Measurements from ENCODE around the gene ZFR.
A peak's percentile ranks its signal among the peaks of the same experiment; 100 is the strongest.
"Not testable (repeated sequence)": the region's sequence is repeated elsewhere in the genome, so short reads cannot be mapped to it uniquely, and the experiment has no call there.

ZFR gene

GRCh38 chr5:32406650-32407049 lies 37.9 kb downstream of the ZFR start:
- no peak for DNase-seq (ENCODE audit: low spot score)

DNA sequence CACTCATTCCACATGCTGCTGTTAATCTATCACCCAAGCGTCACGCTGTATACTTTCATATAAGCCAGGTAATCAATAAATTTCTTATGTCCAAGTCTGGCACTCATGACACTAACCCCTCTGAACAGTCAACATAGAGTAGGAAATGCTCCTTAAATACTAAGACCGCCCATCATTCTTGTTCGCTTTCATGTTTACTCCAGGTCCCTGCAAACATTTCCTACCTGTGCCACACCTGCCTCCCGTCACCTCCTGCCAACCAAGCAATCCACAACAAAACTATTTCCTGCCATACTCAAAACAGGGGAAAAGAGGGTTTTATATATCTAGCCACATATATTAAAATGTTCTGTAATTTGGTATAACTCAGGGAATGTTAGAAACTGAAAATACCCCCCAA lies 39.0 kb downstream of the ZFR start:
- DNase-seq (ENCODE audit: low spot score) = no peak

DNA sequence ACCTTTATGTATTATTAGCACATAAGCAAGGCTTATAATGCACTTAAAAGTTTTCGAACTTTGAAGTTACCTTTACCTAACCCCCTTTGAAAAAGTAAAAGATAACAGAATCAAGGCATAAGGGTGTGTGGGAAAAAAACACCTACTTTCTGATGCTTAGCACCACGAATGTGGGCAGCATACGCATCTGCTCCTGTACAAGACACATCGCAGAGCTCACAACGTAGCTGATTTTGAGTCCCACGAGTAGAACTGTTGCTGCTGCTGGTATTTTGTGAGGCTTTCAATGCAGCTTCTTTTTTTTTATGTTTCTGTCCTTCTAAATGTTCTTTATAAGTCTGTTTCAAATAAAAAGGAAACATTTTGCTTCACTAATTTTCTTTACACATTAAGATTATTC lies 40.8 kb downstream of the ZFR start:
- no peak for DNase-seq (ENCODE audit: low spot score)

- no peak for DNase-seq (ENCODE audit: low spot score)
Measured at GRCh38 chr5:32400401-32400800, 44.1 kb downstream of the ZFR start.

DNA sequence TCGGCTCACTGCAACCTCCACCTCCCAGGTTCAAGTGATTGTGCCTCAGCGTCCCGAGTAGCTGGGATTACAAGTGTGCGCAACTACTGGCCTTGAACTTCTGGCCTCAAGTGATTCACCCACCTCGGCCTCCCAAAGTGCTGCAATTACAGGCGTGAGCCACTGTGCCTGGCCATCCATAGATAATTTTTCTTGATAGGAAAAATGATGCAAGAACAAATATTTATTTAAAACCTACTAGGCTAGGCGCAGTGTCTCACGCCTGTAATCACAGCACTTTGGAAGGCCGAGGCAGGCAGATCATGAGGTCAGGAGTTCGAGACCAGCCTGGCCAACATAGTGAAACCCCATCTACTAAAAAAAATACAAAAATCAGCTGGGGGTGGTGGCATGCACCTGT lies 45.8 kb downstream of the ZFR start:
- DNase-seq (ENCODE audit: low spot score) = not testable (repeated sequence)

GRCh38 chr5:32394981-32395380 lies 49.6 kb downstream of the ZFR start:
- DNase-seq (ENCODE audit: low spot score) = no peak

DNA sequence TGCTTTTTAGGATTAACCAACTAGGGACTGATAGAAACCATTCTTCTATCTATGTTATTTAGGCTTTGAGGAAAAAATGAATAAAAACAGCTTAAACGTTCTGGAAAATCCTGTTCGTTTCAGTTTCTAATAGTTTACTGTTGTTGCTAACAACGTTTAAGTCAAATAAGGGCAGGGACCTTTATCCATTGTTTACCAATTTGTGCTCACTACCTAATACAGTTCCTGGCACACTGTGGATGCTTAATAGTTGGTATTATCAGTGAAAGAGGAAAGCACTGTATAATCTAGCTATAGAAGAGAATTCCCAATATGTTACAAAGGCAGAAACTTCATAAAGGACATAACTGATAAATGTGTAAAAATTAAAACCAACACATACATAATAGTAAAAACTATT lies 52.5 kb downstream of the ZFR start:
- no peak for DNase-seq (ENCODE audit: low spot score)

GRCh38 chr5:32390819-32391591 lies 53.5 kb downstream of the ZFR start:
- peak; percentile 14 for DNase-seq (ENCODE audit: low spot score)

DNA sequence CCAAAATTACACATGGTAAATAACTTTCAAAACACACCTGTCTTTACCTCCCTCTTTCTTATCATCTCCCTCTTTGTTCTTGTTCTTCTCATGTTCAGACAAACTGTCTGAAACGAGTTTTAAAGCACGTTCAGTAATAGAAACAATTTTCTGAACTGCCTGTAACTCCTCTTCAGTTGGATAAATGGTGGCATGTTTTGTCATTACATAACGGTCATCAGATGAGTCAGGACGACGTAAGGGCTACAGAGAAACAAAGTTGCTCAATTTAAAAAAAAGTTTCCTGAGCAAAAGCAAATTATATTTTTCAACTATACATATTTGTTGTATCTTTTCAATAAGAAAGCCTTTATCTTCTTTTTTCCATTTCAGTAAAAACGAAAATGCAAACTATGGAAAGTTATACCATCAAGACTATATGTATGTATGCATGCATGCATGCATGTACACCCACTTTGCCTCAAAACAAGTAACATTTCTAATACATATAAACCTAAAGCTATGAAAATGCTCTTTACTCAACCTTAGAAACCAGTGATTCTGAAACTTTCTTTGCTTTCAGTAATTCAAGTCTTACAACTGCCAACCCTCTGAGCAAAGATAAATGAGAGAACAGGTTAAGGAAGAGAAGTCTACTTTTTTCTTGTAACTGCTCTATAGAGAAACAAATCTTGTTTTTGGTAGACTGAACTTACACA lies 56.0 kb downstream of the ZFR start:
- no peak for DNase-seq (ENCODE audit: low spot score)

DNA sequence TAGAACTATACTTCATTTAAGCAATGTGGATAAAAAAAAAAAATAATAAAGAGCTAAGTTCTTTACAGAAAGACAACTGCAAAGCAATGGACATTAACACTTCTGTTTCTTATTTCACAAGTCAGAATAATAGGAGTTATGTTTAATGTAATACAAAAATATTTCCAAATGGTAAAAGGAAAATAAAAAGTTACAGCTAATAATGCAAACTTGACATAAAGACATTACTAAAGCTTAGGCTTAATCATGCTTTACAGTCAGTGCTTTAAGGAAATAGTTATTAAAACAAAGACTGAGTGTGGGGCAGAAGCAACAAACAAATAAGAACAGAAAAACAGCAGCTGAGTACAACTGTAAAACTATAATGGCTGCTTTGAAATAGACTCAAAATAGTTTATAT lies 56.7 kb downstream of the ZFR start:
- no peak for DNase-seq (ENCODE audit: low spot score)

GRCh38 chr5:32387211-32387610 lies 57.3 kb downstream of the ZFR start:
- no peak for DNase-seq (ENCODE audit: low spot score)

- DNase-seq (ENCODE audit: low spot score) = no peak
Measured at GRCh38 chr5:32384621-32385020, 59.9 kb downstream of the ZFR start.

- no peak for DNase-seq (ENCODE audit: low spot score)
Measured at GRCh38 chr5:32383586-32383985, 61.0 kb downstream of the ZFR start.

DNA sequence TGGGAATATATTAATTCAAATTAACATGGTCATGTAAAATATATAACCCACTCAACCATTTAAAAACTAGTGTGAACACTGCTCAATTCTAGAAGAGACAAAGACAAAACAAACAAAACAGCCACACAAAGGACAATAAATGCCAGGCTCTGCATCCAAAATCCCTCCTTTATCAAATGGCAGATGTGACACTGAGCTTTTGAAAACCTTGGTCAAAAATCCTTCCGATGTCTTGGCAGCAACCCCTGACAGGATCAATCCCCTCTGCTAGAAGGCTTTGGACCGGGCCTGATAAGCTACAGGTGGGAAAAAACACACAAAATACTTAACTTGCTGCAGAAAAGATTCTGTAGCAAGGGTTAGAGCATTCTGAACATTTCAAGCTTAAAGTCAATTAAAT lies 61.5 kb downstream of the ZFR start:
- DNase-seq (ENCODE audit: low spot score) = no peak

- DNase-seq (ENCODE audit: low spot score) = no peak
Measured at GRCh38 chr5:32379421-32379820, 65.1 kb downstream of the ZFR start.

DNA sequence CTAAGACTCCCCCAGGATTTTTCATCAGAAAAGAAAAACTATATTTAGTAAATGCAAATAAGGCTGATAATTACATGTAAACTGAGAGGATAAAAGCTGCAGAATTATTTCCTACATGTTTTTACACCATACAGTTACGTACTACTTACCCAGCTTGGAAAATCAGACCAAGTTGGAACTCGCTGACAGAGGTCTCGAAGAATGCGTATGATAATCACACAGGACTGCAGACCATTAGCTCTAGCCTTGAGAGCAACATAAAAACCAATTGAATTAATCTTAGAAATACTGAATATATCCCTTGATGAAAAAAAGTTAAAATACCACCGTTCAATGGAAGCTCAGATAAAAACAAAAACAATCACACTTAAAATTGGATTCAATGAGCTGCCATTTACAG lies 65.6 kb downstream of the ZFR start:
- no peak for DNase-seq (ENCODE audit: low spot score)

GRCh38 chr5:32369542-32370155 lies 74.9 kb downstream of the ZFR start:
- DNase-seq (ENCODE audit: low spot score) = no peak

DNA sequence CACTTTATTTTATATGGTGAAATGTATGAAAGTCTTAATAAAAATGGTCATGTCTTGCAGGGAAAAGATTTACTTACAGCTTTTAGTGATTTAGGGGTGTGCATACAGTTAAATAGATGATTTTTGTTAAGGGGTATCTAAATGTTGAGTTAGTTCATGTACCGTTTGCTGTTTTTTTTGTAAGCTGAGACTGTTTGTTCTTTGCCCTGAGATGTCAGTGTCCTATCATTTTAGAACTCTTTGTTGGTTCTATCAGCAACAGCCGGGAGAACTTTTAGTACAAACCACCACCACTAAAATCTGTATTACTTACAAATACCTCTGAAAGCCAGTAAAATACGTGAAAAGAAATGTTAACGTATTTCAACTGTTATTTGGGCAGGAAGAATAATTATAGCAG lies 75.5 kb downstream of the ZFR start:
- DNase-seq (ENCODE audit: low spot score) = no peak

DNA sequence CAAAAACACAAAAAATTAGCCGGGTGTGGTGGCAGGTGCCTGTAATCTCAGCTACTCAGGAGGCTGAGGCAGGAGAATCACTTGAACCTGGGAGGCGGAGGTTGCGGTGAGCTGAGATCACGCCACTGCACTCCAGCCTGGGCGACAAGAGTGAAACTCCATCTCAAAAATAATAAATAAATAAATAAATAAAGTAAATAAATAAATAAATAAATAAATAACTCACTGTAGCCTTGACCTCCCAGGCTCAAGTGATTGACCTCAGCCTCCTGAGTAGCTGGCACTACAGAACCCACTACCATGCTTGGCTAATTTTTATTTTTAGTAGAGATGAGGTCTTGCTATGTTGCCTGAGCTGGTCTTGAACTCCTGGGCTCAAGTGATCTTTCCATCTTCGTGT lies 77.3 kb downstream of the ZFR start:
- not testable (repeated sequence) for DNase-seq (ENCODE audit: low spot score)

- no peak for DNase-seq (ENCODE audit: low spot score)
Measured at GRCh38 chr5:32365623-32366022, 78.9 kb downstream of the ZFR start.

GRCh38 chr5:32363030-32363429 lies 81.5 kb downstream of the ZFR start:
- no peak for DNase-seq (ENCODE audit: low spot score)

GRCh38 chr5:32362527-32362926 lies 82.0 kb downstream of the ZFR start:
- no peak for DNase-seq (ENCODE audit: low spot score)

- DNase-seq (ENCODE audit: low spot score) = no peak
Measured at GRCh38 chr5:32360906-32361305, 83.6 kb downstream of the ZFR start.
